Endometrial microvascular endothelial cells (primary cell): Measurements from ENCODE around the gene TMEM273. TPM values are rescaled to one million over a fixed set of nuclear protein-coding genes. Genes with fewer than 3 reads are reported as not detected.

Experiments
- in situ Hi-C: cut with HindIII; loops from 2 replicates; pipeline ENCODE4 v1.10.0; 2017; ENCODE audit warnings: low sequenced_read_pairs, low pct_unique_long_range_greater_than_20kb; ENCODE audit errors: inconsistent ontology term
- total RNA-seq: library from RNA; depleted of rRNA; stranded (reverse); fragments of >200 nt; gene quantifications from one replicate; pipeline ENCODE4 v1.2.3, GENCODE V29; 2015; ENCODE audit errors: inconsistent ontology term

The TMEM273 gene, protein sequence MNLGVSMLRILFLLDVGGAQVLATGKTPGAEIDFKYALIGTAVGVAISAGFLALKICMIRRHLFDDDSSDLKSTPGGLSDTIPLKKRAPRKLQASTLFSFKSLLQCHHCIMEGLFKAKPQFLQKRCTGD
- total RNA-seq: 0.19 TPM

DNA sequence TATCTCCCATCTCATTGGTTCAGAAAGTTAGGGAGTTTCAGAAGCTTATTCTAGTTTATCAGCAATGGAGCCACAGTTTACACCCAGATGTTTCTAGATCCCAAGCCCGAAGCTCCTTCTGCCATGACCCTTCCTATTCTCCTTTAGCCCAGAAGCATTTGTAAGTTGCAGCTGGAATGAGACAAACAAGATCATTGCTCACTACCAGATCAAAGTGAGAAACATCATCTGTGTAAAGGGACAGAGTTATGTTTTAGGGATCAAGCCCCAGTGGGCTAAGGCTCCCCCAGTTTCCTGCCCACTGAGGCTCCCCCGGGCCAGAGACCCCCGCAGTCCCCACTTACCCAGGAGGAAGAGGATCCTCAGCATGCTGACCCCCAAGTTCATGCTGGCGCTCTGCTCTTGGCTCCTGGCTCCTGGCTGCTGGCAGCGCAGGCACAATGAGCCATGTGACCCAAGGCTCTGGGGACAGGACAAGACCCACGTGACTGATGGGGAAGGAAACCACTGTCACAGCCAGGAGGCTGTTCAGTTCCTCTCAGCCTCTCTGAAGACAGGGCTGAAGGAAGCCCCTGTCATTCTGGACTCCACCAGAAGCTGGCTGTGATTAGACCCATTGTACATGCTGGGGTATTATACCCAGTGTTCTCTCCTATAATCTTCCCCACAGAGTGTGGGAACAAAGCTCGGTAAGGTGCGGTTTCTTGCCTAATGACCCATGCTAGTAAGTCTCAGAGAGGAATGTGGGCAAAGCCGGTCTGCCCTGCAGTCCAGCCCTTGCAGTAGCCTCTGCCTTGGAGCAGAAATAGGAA lies at the start of gene TMEM273:
Gene TMEM273 (minus strand): TSS at position 442 of the 812 bp plus-strand sequence. CDS start 55 bp downstream, at position 387.
- in situ Hi-C loops: no loop called here

DNA sequence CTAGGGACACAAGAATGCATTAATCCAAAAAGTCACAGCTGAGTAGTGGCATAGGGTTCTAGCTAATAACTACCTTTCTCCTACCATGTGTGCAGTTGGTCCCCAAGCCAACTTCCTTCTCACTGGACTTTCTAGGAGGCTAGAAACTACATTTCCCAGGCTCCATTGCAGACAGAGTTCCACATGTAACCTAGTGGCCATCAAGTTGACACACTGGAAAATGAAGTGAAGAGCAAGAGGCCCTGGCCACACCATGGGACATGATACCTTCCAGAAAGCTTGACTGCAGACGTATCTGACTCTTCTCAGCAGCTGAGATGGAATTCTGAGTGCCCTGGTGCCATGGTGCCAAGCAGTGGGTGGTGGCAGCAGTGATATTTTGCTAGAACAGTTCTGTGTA lies 49.8 kb upstream of the TMEM273 start:
- in situ Hi-C loops: no loop called here

- in situ Hi-C loops: no loop called here
These were observed 47.2 kb upstream of the TMEM273 start for GRCh38 chr10:49235392-49235791.

DNA sequence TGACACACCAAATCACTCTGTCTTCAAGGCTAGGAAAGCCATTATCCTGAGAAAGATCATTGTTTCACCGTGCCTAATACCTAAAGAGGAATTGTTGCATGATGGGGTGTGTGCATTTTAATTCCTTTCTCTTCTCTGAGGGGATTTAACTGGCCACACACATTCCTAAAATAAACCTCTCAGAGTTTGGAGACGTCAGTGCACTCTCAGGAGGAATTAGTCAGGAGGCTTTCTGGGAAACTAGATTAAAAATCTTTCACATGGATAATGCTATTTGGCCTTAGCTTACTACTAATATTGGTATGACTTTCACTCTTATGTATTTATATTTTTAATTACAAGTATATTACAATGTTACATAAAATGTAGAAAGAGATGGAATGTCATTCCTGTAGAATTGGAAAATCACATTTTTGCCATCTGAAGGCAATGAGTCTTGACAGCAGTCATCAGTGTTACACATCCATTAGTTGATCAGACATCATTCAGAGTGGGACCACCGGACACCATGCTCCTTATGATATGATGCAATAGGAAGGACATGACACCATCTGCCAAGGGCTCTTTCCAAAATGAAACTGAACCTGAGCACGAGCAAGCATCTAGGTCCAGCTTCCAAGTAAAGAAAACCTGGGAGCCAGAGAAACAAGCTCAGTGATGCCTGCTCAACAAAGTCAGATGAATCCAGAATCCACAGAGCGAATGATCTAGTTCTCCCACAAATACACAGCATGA lies 43.1 kb upstream of the TMEM273 start:
- in situ Hi-C loops: no loop called here

GRCh38 chr10:49230004-49230403 lies 41.8 kb upstream of the TMEM273 start:
- in situ Hi-C loops: no loop called here

DNA sequence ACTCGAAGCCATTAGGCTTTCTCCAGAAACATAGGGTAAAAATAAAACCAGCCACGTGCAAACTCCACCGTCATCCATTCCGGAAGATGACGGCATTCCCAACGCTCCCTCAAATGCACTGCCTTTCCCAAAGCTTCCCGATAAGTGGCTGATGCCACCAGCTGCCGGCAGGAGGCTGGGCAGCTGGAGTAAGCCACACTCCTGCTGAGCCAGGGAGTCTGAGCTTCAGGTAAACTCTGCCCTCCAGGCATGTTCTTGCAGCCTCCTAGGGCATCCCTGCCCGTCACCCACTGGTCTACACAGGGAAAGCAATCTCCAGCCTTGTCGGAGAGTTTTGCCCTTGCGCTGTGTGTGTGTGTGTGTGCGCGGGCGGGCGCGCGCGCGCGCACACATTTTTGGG lies 40.5 kb upstream of the TMEM273 start:
- in situ Hi-C loops: no loop called here

GRCh38 chr10:49227406-49227805 lies 39.2 kb upstream of the TMEM273 start:
- in situ Hi-C loops: no loop called here

DNA sequence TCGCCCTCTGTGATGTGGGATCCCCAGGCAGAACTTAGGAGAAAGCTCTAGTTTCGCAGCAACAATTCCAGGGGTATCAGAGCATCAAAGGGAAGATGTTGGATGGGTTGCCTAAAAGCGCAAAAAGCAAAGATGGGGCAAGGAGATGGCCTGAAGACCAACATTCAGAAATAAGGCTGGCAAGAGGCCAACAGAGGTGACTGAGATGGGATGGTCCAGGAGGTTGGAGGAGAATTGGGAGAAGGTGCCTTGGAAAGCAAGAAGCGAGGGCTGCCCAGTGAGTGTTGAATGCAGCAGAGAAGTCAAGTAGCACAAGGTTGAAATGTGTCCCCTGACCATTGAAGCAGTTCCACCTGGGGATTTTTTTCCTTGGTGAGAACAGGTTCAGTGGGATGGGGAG lies 38.4 kb upstream of the TMEM273 start:
- in situ Hi-C loops: no loop called here

- in situ Hi-C loops: no loop called here
These were observed 37.2 kb upstream of the TMEM273 start for GRCh38 chr10:49225218-49225876.

- in situ Hi-C loops: no loop called here
These were observed 35.0 kb upstream of the TMEM273 start for GRCh38 chr10:49223205-49223604.

DNA sequence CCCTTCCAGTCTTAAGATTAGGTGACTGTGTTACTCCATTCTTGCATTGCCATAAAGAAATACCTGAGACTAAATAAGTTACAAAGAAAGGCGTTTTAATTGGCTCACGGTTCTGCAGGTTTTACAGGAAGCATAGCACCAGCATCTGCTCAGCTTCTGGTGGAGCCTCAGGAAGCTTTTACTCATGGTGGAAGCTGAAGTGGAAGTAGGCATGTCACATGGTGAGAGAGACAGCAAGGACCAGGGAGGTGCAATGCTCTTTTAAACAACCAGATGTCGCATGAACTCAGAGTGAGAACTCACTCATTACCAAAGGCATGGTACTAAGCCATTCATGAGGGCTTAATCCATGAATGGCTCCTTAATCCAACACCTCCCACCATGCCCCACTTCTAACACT lies 34.0 kb upstream of the TMEM273 start:
- in situ Hi-C loops: no loop called here

DNA sequence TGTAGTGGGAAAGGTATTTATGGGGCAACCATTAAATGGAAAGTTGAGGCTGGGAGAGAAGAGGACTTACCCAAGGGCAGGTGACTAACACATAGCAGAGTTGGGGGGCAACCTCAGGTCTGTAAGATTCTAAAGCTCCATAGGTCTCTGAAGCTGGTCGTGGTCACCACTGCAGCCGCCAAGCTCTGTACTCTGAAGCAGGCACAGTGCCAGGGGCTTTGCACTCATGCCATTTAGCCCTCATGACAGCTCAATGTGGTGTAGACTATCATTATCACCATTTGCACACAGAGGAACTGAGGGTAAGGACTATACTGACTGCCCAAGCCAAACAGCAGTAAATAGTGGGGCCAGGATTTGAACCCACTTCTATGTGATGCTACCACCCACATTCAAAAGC lies 32.5 kb upstream of the TMEM273 start:
- in situ Hi-C loops: no loop called here

DNA sequence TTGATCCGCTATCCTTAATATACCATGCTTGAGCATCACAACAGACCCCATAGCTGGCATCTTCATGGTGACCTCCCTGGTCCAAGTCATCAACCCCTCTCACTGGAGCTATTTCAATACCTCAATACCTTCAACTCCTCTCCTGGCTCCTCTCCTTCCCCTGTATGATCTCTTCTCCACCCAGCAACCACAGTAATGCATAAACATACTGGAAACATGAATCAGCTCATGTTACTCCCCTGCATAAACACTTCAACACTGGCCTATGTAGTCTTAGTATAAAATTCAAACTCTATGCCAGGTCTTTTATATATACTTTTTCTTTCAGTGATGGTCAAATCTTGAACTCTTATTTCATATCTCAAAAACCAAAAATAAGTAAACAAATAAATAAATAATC lies 31.8 kb upstream of the TMEM273 start:
- in situ Hi-C loops: no loop called here

GRCh38 chr10:49219248-49219647 lies 31.1 kb upstream of the TMEM273 start:
- in situ Hi-C loops: no loop called here

- in situ Hi-C loops: no loop called here
These were observed 30.3 kb upstream of the TMEM273 start for GRCh38 chr10:49218480-49218879.

DNA sequence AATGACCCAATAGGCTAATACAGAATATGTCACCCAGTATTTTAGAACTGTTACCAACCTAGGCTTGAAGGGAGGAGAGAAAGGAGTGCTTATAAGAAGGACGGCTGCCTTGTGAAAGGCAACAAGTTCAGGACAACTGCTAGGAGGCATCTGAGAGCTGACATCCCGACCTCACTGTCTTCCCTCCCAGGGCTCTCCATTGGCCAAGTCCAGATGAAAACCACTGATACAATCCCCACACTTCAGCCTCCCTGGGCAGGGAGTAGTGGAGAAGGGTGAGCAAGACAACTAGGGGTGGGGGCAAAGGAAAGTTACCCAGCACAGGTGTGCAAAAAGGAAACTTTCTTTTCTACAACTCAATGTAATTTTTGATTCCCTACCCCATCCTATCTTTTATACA lies 29.5 kb upstream of the TMEM273 start:
- in situ Hi-C loops: no loop called here

DNA sequence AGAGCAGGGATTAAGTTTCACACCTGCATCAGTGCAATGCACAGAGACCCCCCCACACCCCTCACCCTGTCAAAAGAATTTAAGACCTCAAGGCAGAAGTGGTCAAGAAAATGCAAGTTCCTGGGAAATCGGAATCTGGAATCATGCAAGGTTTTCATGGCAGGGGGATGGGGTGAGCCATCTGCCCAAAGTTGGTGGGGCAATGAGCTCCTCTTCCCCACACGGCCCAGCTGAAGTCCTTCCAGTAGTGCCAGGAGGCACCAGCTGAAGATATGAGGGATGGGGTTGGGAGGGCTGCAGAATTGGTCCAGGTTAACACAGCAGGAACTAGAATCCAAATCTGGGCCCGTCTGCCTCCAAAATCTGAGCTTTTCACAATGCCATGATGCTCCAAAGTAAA lies 25.0 kb upstream of the TMEM273 start:
- in situ Hi-C loops: no loop called here

GRCh38 chr10:49212783-49213182 lies 24.6 kb upstream of the TMEM273 start:
- in situ Hi-C loops: no loop called here

DNA sequence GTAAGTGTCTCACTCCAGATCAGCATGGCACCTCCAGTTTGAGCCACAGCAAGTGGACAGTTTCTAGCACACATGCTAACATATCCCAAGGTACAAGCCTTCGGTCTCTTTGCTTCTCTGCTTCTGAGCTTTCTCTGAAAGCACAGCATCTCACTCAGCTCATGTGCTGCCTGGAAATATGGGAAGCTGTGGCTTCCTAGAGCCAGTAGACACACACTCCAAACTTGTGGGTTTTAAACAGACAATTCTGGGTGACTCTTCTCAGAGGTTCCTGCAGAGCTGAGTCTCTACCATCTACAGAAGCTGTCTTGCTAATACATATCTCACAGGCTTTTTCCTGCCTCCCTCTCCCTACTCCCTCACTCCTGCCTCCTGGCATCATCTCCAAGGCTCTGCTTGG lies 23.9 kb upstream of the TMEM273 start:
- in situ Hi-C loops: no loop called here

DNA sequence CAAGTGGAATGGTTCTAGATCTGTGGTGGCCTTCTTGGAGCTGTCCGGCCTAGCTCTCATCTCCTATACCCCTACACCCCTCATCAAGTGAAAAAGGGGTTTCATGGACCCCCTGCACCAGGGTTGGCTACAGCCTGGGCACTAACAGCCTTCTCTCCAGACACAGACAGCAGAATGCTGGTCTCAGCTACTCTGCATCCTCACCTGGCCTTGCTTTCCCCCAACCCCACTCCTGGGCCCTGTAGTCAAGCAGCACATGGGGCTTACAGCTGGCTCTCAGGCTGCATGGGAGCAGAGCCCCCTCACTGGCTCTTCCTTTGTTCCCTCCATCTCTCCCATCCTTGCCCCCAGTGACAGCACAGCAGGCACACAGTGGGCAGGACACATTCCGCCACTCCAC lies 20.8 kb upstream of the TMEM273 start:
- in situ Hi-C loops: no loop called here
